HG03175 (cell line): Measurements from ENCODE around the gene OR5D13.

Experiments
- ATAC-seq: cut with Tn5 transposase; IDR thresholded peaks from one replicate; pipeline ENCODE4 v1.9.1; 2021; ENCODE audit warnings: mild to moderate bottlenecking, moderate library complexity; ENCODE audit not compliant: unreplicated experiment

OR5D13 gene, protein sequence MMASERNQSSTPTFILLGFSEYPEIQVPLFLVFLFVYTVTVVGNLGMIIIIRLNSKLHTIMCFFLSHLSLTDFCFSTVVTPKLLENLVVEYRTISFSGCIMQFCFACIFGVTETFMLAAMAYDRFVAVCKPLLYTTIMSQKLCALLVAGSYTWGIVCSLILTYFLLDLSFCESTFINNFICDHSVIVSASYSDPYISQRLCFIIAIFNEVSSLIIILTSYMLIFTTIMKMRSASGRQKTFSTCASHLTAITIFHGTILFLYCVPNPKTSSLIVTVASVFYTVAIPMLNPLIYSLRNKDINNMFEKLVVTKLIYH

DNA sequence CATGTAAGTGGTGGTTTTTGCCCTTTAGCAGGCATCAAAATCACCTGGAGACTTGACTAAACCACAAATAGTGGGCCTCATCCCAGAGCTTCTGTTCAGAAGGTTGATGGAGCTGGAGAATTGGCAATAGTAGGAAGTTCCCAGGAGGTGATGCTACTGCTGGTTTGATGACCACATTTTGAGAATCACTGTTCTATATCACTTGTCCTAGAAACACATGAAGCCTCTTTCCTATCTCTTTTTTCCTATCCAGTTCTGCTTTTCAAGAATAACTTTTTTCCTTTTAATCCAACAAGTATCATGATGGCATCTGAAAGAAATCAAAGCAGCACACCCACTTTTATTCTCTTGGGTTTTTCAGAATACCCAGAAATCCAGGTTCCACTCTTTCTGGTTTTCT lies at the start of gene OR5D13:
TSS of gene OR5D13 (plus strand) at position 301 of the 400 bp plus-strand sequence. CDS start at position 301, 0 bp downstream.
- ATAC-seq: no peak

GRCh38 chr11:55726715-55727324 lies 46.4 kb upstream of the OR5D13 start:
- no peak for ATAC-seq

GRCh38 chr11:55732936-55733335 lies 40.3 kb upstream of the OR5D13 start:
- no peak for ATAC-seq

GRCh38 chr11:55791606-55792005 lies 18.4 kb downstream of the OR5D13 start:
- no peak for ATAC-seq

DNA sequence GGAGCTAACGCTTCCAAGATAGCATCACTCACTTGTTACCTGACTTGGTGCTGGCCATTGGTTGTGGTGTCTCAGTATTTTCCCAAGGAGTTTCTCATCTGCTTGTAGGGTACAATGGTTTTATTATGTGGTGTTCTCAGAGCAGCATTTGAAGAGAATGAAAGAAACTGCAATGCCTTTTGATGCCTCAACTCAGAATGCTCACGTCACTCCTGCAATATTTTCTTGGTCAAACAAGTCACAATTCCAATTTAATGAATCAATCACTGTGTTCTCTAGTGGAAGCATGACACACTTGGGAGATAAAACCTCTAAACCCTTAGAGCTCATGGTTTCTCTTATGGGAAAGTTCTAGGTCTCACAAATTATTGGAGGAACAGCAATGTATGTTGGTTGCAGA lies 20.1 kb downstream of the OR5D13 start:
- no peak for ATAC-seq

GRCh38 chr11:55795256-55795655 lies 22.0 kb downstream of the OR5D13 start, which contains the start of gene OR5D14:
OR5D14 (plus strand) TSS chr11:55795556; CDS start chr11:55795556, 0 bp downstream.
- no peak for ATAC-seq

GRCh38 chr11:55806248-55806647 lies 33.0 kb downstream of the OR5D13 start:
- ATAC-seq: no peak

- ATAC-seq: no peak
These were observed 37.8 kb downstream of the OR5D13 start, which contains the start of gene OR5L1 for GRCh38 chr11:55811067-55811466. OR5L1 (plus strand) TSS chr11:55811367; CDS start chr11:55811467, 100 bp downstream.

DNA sequence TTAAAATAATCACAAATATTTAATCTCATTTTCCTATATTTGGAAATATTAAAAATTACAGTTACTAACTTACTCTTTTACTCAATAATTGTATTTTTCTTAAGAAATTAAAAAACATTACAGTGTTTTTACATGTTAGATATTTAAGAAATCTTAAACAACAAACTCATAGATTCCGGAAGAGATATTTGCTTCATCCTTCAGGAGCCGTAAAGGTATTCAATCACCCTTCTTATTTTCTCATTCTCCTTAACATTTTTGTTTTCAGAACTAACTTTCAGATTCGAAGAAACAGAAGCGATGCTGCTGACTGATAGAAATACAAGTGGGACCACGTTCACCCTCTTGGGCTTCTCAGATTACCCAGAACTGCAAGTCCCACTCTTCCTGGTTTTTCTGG lies 46.1 kb downstream of the OR5D13 start, which contains the start of gene OR5D18:
TSS of gene OR5D18 (plus strand) at position 301 of the 400 bp plus-strand sequence. CDS start at position 301, 0 bp downstream.
- no peak for ATAC-seq
